GM12891 (cell line): ENCODE results near the gene SDSL.

Experiments used
- POLR2A ChIP-seq: IDR thresholded peaks from 2 replicates; pipeline ENCODE4 v1.6.1; 2011; ENCODE audit warnings: low read depth, low read length, control low read depth
- POLR2AphosphoS5 ChIP-seq: IDR thresholded peaks from 2 replicates; pipeline ENCODE4 v1.6.1; 2011; ENCODE audit warnings: low read depth, low read length, control low read depth
- POU2F2 ChIP-seq: IDR thresholded peaks from 2 replicates; pipeline ENCODE4 v1.6.1; 2011; ENCODE audit warnings: low read depth, mild to moderate bottlenecking, control low read depth, low read length, moderate library complexity
- TAF1 ChIP-seq: IDR thresholded peaks from 2 replicates; pipeline ENCODE4 v1.6.1; 2011; ENCODE audit warnings: low read depth, low read length, control low read depth

GRCh38 chr12:113385282-113385882, 36.8 kb upstream of the SDSL start:
- no peak for TF ChIP-seq TAF1
- TF ChIP-seq POLR2A: no peak
- no peak for TF ChIP-seq POLR2AphosphoS5
- TF ChIP-seq POU2F2: no peak
